Measurements from ENCODE around the gene ZNF528. TPM values are rescaled to one million over a fixed set of nuclear protein-coding genes. Genes with fewer than 3 reads are reported as not detected.

Gene ZNF528
- total RNA-seq = 10 to 100 TPM; 26.2 to 34.8 (median 30.7) TPM

DNA sequence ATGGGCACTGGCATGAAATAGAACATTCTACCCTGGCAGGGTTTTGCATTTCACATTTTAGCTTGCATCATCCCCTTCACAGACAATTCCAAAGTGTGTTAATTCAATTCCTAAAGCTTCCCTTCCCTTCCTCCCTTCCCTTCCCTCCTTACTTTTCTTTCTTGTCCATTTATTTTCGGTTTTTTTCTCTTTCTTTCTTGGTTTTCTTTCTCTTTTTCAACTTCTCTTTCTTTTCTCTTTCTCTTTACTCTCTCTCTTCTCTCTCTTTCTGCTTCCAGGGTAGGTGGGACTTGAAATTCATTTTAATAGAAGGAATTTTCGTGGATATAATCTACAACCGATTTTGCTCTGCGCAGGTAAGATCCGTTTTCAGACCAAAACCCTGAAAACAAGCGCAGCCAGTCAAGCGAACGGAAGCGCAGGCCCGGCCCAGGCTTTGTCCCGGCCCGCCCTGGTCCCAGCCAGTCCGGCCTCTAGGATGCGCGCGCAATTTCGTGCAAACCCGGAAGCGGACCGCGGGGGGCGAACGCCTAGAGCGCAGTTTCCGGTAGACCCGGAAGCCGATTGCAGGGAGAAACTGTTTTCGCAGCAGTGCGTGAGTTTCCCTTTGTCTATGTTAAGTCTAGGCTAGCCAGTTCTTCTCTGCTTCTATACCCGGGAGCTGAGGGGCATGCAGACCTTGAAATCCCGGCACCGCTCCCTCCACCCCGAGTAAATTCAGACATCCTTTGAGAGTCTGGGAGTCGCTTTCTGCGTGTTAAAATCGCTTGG, at the start of gene ZNF528:
Gene ZNF528 (plus strand): TSS at position 540 of the 771 bp plus-strand sequence. CDS start 4,165 bp downstream, outside the sequence.
- H3K36me3 ChIP-seq = peaks cover 0 to 78% (median 0%) of the 10 kb centered on the region in 3 donors
- WGBS, 2 donors = 0 to 1% methylated on average over 33 to 36 of the region's 36 CpGs
- H3K27me3 ChIP-seq = no peaks in the 10 kb centered on the region
- DNase-seq (ENCODE audit: low spot score in 2 of 2) = peak; percentile 93 to 96
- H3K4me3 ChIP-seq = peak within 1 kb of the TSS; percentile 53 to 83 (median 64)
- H3K4me1 ChIP-seq = peaks cover 0 to 22% (median 13%) of the 10 kb centered on the region in 4 donors
- H3K9me3 ChIP-seq = peaks cover 0 to 48% (median 6%) of the 10 kb centered on the region in 4 donors
- peak within 1 kb of the TSS in 3 of 4 donors; percentile 57 to 85 (median 78) for H3K27ac ChIP-seq
- TF ChIP-seq POLR2A (IDR thresholded peaks at IDR 0.05) (peak in 1 of 2 donors; percentile 60), EP300 (IDR thresholded peaks at IDR 0.05) (peak; percentile 33 to 84)
- TF ChIP-seq, protein P1, sequence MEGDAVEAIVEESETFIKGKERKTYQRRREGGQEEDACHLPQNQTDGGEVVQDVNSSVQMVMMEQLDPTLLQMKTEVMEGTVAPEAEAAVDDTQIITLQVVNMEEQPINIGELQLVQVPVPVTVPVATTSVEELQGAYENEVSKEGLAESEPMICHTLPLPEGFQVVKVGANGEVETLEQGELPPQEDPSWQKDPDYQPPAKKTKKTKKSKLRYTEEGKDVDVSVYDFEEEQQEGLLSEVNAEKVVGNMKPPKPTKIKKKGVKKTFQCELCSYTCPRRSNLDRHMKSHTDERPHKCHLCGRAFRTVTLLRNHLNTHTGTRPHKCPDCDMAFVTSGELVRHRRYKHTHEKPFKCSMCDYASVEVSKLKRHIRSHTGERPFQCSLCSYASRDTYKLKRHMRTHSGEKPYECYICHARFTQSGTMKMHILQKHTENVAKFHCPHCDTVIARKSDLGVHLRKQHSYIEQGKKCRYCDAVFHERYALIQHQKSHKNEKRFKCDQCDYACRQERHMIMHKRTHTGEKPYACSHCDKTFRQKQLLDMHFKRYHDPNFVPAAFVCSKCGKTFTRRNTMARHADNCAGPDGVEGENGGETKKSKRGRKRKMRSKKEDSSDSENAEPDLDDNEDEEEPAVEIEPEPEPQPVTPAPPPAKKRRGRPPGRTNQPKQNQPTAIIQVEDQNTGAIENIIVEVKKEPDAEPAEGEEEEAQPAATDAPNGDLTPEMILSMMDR (IDR thresholded peaks at IDR 0.05) = no peak

DNA sequence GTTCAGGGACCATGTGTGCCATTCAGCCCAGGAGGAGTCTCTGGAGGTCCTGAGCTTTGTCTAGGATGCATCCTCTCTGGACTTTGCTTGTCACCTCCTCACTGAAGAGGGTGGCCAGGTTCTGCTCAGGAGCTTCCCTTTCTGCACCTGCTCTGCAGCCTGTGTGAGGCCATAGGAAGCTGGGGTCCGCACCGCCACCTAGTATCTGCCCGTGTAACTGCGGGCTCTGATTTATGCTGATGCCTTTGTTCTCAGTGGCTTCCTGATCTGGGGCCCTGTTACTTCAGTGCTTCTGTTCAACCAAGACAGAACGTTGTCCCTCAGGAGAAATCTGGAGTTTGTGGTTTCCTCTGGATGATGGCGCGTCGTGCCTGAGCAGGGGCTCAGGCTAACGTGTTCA, 46.1 kb upstream of the ZNF528 start:
- H3K9me3 ChIP-seq = peaks cover 0 to 30% (median 0%) of the 10 kb centered on the region in 4 donors
- TF ChIP-seq, protein P1 (IDR thresholded peaks at IDR 0.05) = no peak
- TF ChIP-seq EP300 (IDR thresholded peaks at IDR 0.05) (no peak), POLR2A (IDR thresholded peaks at IDR 0.05) (no peak)
- H3K27me3 ChIP-seq = no peaks in the 10 kb centered on the region
- H3K4me1 ChIP-seq = no peaks in the 10 kb centered on the region
- 68 to 69% methylated on average over 9 of the region's 9 CpGs for WGBS, 2 donors
- peaks cover 0 to 100% (median 12%) of the 10 kb centered on the region in 3 donors for H3K36me3 ChIP-seq
- no peak overlapping the region for H3K4me3 ChIP-seq
- no peak overlapping the region for H3K27ac ChIP-seq
- no peak for DNase-seq (ENCODE audit: low spot score in 2 of 2)

DNA sequence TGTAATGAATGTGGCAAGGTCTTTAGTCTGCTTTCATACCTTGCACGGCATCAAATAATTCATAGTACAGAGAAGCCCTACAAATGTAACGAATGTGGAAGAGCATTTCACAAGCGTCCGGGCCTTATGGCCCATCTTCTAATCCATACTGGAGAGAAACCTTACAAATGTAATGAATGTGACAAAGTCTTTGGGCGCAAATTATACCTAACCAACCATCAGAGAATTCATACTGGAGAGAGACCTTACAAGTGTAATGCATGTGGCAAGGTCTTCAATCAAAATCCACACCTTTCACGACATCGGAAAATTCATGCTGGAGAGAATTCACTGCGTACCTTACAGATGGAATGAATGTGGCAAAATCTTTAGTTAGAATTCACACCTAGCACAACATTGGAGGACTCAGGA, 31.2 kb upstream of the ZNF528 start:
- Histone ChIP-seq H3K4me3 (no peak overlapping the region), H3K27me3 (no peaks in the 10 kb centered on the region), H3K27ac (no peak overlapping the region), H3K36me3 (peaks cover 0 to 65% (median 16%) of the 10 kb centered on the region in 3 donors), H3K4me1 (peaks cover 0 to 17% (median 3%) of the 10 kb centered on the region in 4 donors), H3K9me3 (peaks cover 0 to 75% (median 34%) of the 10 kb centered on the region in 4 donors)
- WGBS, 2 donors = 97 to 98% methylated on average over 8 of the region's 8 CpGs
- DNase-seq (ENCODE audit: low spot score in 2 of 2) = no peak
- TF ChIP-seq, protein P1 (IDR thresholded peaks at IDR 0.05) = no peak

DNA sequence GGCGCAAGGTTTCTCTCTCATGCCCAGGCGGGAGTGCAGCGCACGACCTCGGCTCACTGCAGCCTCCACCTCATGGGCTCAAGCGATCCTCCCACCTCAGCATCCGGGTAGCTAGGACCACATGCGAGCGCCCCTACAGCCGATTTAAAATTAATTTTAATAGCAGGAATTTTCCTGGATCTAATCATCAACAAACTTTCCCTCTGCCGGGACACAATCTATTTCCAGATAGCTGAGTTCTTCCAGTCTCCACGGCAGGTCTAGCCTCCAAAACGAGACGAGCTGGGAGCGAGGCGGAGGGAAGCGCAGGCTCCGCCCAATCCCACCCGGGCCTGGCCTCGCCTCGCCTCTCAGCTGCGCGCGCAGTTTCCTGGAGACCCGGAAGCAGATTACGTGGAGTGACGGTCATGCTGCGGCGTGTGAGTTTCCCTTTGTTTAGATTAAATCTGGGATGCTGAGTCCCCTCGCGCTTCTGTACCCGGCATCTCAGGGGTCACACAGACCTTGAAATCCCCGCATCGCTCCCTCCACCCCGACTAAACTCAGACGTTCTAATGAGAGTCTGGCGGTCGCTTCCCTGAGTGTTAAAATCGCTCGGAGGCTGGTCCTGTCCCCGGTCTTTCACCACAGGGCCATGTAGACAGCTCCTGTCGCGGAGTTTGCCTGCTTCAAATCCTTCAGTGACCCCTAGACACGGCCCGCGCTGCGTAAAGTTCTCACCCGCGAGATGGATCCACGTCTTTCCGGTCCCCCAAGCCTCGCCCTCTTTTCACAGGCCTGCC, 27.9 kb upstream of the ZNF528 start, which contains the start of gene ZNF880:
Gene ZNF880 (plus strand): TSS at position 365 of the 782 bp plus-strand sequence. CDS start 43 bp downstream, at position 408.
- Histone ChIP-seq H3K4me3 (peak within 1 kb of the TSS; percentile 57 to 91 (median 82)), H3K27me3 (no peaks in the 10 kb centered on the region), H3K4me1 (peaks cover 0 to 17% (median 3%) of the 10 kb centered on the region in 4 donors), H3K36me3 (peaks cover 0 to 65% (median 29%) of the 10 kb centered on the region in 3 donors), H3K27ac (peak within 1 kb of the TSS; percentile 88 to 99 (median 94)), H3K9me3 (peaks cover 0 to 73% (median 26%) of the 10 kb centered on the region in 4 donors)
- TF ChIP-seq POLR2A (IDR thresholded peaks at IDR 0.05) (peak in 1 of 2 donors; percentile 37), EP300 (IDR thresholded peaks at IDR 0.05) (peak; percentile 19 to 74)
- TF ChIP-seq, protein P1 (IDR thresholded peaks at IDR 0.05) = peak in 1 of 5 experiments; percentile 12
- 1 to 2% methylated on average over 34 to 52 of the region's 52 CpGs for WGBS, 2 donors
- DNase-seq (ENCODE audit: low spot score in 2 of 2) = peak; percentile 89 to 93
